ENCODE results near the gene PCDHA13. TPM values are rescaled to one million over a fixed set of nuclear protein-coding genes. Genes with fewer than 3 reads are reported as not detected.
A peak's percentile ranks its signal among the peaks of the same experiment; 100 is the strongest.

PCDHA13 gene
- total RNA-seq, 1 experiment from 2014 or later = 1.0 TPM

- no peak overlapping the region for H4K8ac ChIP-seq (replicated peaks; ENCODE audit: insufficient read length, low read depth, low read length)
- Mint-ChIP-seq H3K27ac (no peak overlapping the region), H3K27me3 (ENCODE audit: low read depth) (no peaks in the 10 kb centered on the region), H3K9me3 (peaks cover 34 to 48% of the 10 kb centered on the region in 2 experiments), H3K4me3 (peak overlapping the region in 1 of 2 experiments; percentile 36; a peak in 1 of 5 replicates), H3K4me1 (peaks cover 6 to 13% of the 10 kb centered on the region in 2 experiments; a peak in 3 of 4 replicates), H3K36me3 (ENCODE audit: insufficient read depth in 1 of 3, low read depth in 3 of 3) (peaks cover 37 to 55% (median 39%) of the 10 kb centered on the region in 3 experiments)
- no peak overlapping the region for H3K4me2 ChIP-seq (ENCODE audit: insufficient read depth, insufficient read length, low read length)
- no peak overlapping the region for H2BK120ac ChIP-seq (ENCODE audit: low read depth, low read length, poor library complexity, severe bottlenecking)
- no peak overlapping the region for H3K18ac ChIP-seq (ENCODE audit: insufficient read length, low read depth, low read length)
- no CpG with 5 or more reads among the region's 22 CpGs for WGBS (ENCODE audit: extremely low coverage, insufficient read length, low lambda C conversion rate)
- H3K4me1 ChIP-seq (ENCODE audit: insufficient read depth, low read length) = no peaks in the 10 kb centered on the region
- H3K79me1 ChIP-seq (ENCODE audit: insufficient read depth, low read depth, low read length, poor library complexity, severe bottlenecking) = no peaks in the 10 kb centered on the region
- H3K9ac ChIP-seq (ENCODE audit: extremely low read depth, insufficient read length, low read length) = no peak overlapping the region
- no peak overlapping the region for H2BK5ac ChIP-seq (ENCODE audit: insufficient read length, low read length)
- H3K79me2 ChIP-seq (ENCODE audit: insufficient read depth, low read length) = no peaks in the 10 kb centered on the region
- peaks cover 9% of the 10 kb centered on the region for H3K9me3 ChIP-seq (ENCODE audit: control insufficient read depth, low read depth, low read length)
- no peak overlapping the region for H4K5ac ChIP-seq (ENCODE audit: insufficient read length, low read depth, low read length)
- H3K27ac ChIP-seq (ENCODE audit: insufficient read length, low read depth, low read length) = no peak overlapping the region
- no peak for DNase-seq
- no peaks in the 10 kb centered on the region for H3K23me2 ChIP-seq (ENCODE audit: insufficient read length, low read depth, low read length, poor library complexity, severe bottlenecking)
- no peak overlapping the region for H3T11ph ChIP-seq (ENCODE audit: low read length)
- H2BK12ac ChIP-seq (ENCODE audit: insufficient read length, low read depth, low read length) = no peak overlapping the region
- no peak overlapping the region for H2AK5ac ChIP-seq (ENCODE audit: insufficient read length, low read length)
- H2AFZ ChIP-seq (ENCODE audit: low read length) = no peak overlapping the region
- no peak overlapping the region for H2BK15ac ChIP-seq (ENCODE audit: low read depth, low read length)
- TF ChIP-seq CTCF (conservative IDR thresholded peaks at IDR 0.05) = no peak
- no peaks in the 10 kb centered on the region for H3K27me3 ChIP-seq (ENCODE audit: insufficient read depth, low read length)
- no peak overlapping the region for H4K91ac ChIP-seq (ENCODE audit: insufficient read length, low read depth, low read length)
- H4K20me1 ChIP-seq (ENCODE audit: control insufficient read depth, insufficient read depth, insufficient read length) = no peaks in the 10 kb centered on the region
- H3K4ac ChIP-seq (ENCODE audit: low read depth, low read length) = no peak overlapping the region
- H3K23ac ChIP-seq (ENCODE audit: insufficient read length, low read depth, low read length) = no peak overlapping the region
- no peak overlapping the region for H3K14ac ChIP-seq (ENCODE audit: insufficient read depth, low read length)
- H3K56ac ChIP-seq (ENCODE audit: insufficient read length, low read depth, low read length) = no peak overlapping the region
- H2BK20ac ChIP-seq (ENCODE audit: low read depth, low read length, poor library complexity, severe bottlenecking) = no peak overlapping the region
Measured at GRCh38 chr5:140857987-140858240, 24.0 kb upstream of the PCDHA13 start.
